ENCODE results near the gene RNU2-1. TPM values are rescaled to one million over a fixed set of nuclear protein-coding genes. Genes with fewer than 3 reads are reported as not detected.
A peak's percentile ranks its signal among the peaks of the same experiment; 100 is the strongest.

RNU2-1 gene
- total and polyA plus RNA-seq, 2 of the 13 experiments (the other 11 are each of a cell fraction or from before 2014, with no cell fraction given), result not detected

GRCh38 chr17:43211480-43212402, 22.0 kb downstream of the RNU2-1 start, which contains the start of gene TMEM106A (continued):
- no peak for TF ChIP-seq CBX1 (IDR thresholded peaks at IDR 0.05; ENCODE audit: low read depth)
- no peak for TF ChIP-seq NCOA1 (CRISPR knock-in tag; IDR thresholded peaks at IDR 0.05)
- no peak for TF ChIP-seq IRX3 (CRISPR knock-in tag; IDR thresholded peaks at IDR 0.05; ENCODE audit: borderline replicate concordance, low read depth)
- TF ChIP-seq MXD3 (CRISPR knock-in tag; IDR thresholded peaks at IDR 0.05), result 0 out of 2 replicates have a peak, but pooled peaks have one; percentile 69
- peak; percentile 84 for TF ChIP-seq ZNF574 (CRISPR knock-in tag; IDR thresholded peaks at IDR 0.05)
- no peak for TF ChIP-seq TFDP2 (CRISPR knock-in tag; IDR thresholded peaks at IDR 0.05)
- TF ChIP-seq CCAR2 (optimal IDR thresholded peaks at IDR 0.05; ENCODE audit: low read depth, low read length), result no peak
- TF ChIP-seq MBD4 (IDR thresholded peaks at IDR 0.05; ENCODE audit: borderline replicate concordance, low read length), result peak; percentile 19; the same call in 1 of the 2 replicates
- TF ChIP-seq AFF4 (CRISPR knock-in tag; IDR thresholded peaks at IDR 0.05), result 0 out of 2 replicates have a peak, but pooled peaks have one; percentile 49
- no peak for TF ChIP-seq ZNF652 (CRISPR knock-in tag; IDR thresholded peaks at IDR 0.05; ENCODE audit: borderline replicate concordance, low read depth)
- no peak for TF ChIP-seq ZNF34 (CRISPR knock-in tag; IDR thresholded peaks at IDR 0.05; ENCODE audit: borderline replicate concordance)
- no peak for TF ChIP-seq ATAD3A (CRISPR knock-in tag; IDR thresholded peaks at IDR 0.05)
- no peak for TF ChIP-seq ZNF33A (CRISPR knock-in tag; IDR thresholded peaks at IDR 0.05; ENCODE audit: borderline replicate concordance)
- TF ChIP-seq SMAD3 (CRISPR knock-in tag; IDR thresholded peaks at IDR 0.05), result no peak
- peak; percentile 87 for TF ChIP-seq TAF1 (CRISPR knock-in tag; IDR thresholded peaks at IDR 0.05)
- TF ChIP-seq ARNT (IDR thresholded peaks at IDR 0.05), result no peak
- TF ChIP-seq EZH2 (conservative IDR thresholded peaks at IDR 0.05; ENCODE audit: low read depth, low read length), result no peak
- TF ChIP-seq ZNF703 (CRISPR knock-in tag; IDR thresholded peaks at IDR 0.05; ENCODE audit: borderline replicate concordance), result no peak
- TF ChIP-seq SAFB2 (CRISPR knock-in tag; IDR thresholded peaks at IDR 0.05; ENCODE audit: borderline replicate concordance, low read depth), result no peak
- TF ChIP-seq ZNF567 (CRISPR knock-in tag; IDR thresholded peaks at IDR 0.05; ENCODE audit: borderline replicate concordance), result 0 out of 2 replicates have a peak, but pooled peaks have one; percentile 49
- no peak for TF ChIP-seq HDAC1 (CRISPR knock-in tag; IDR thresholded peaks at IDR 0.05)
- TF ChIP-seq FOXJ3 (CRISPR knock-in tag; IDR thresholded peaks at IDR 0.05; ENCODE audit: borderline replicate concordance), result no peak
